ENCODE data around the gene ARHGAP26.
A peak's percentile ranks its signal among the peaks of the same experiment; 100 is the strongest.
"Not testable (repeated sequence)": the region's sequence is repeated elsewhere in the genome, so short reads cannot be mapped to it uniquely, and the experiment has no call there.

ARHGAP26 gene

DNA sequence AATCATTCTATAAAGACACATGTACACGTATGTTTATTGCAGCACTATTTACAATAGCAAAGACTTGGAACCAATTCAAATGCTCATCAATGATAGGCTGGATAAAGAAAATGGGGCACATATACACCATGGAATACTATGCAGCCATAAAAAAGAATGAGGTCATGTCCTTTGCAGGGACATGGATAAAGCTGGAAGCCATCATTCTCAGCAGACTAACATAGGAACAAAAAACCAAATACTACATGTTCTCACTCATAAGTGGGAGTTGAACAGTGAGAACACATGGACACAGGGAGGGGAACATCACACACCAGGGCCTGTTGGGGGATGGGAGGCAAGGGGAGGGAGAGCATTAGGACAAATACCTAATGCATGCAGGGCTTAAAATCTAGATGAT lies 230.4 kb downstream of the ARHGAP26 start:
- not testable (repeated sequence) for H3K4me3 ChIP-seq (ENCODE audit: low read length); H3K9ac ChIP-seq (ENCODE audit: low read depth, low read length); H3K9me3 ChIP-seq (replicated peaks; ENCODE audit: low read length); H3K36me3 ChIP-seq (ENCODE audit: insufficient read depth, low read length); H3K27me3 ChIP-seq (ENCODE audit: control insufficient read depth, insufficient read depth, low read length); H3K4me2 ChIP-seq (ENCODE audit: low read length)
- peaks cover 23% of the 10 kb centered on the region for H3K4me1 ChIP-seq (ENCODE audit: control insufficient read depth, insufficient read depth, low read length)

DNA sequence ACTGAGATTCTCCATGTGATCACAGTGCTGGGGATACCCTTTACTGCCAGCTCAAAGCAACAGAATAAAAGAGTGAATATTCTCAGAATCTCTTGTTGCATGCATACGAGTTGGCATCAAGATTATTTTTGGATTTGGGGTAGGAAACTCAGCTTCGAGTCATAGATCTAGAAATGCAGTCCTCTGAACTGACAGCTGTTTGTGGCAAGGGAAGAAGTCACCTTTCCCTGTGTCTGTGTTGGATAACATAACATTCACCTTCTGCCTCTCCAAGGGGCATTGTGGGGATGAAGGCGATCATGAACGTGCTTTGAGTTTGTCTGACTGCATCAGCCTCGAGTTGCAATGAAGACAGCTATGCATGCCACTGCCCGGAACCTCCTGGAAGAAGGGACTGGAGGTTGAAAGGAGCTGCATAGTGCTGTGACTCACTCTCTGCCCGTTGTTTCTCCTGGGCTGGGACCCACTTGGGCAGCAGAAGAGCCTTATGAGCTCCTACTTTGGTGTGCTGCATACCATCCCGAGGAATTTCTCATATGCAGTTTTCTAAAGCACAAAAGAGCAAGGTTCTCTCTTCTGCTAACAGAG lies 231.7 kb downstream of the ARHGAP26 start:
- H3K4me1 ChIP-seq (ENCODE audit: control insufficient read depth, insufficient read depth, low read length), result peaks cover 23% of the 10 kb centered on the region
- no peak overlapping the region for H3K4me3 ChIP-seq (ENCODE audit: low read length)
- H3K36me3 ChIP-seq (ENCODE audit: insufficient read depth, low read length), result no peaks in the 10 kb centered on the region
- peak overlapping the region; percentile 41 for H3K4me2 ChIP-seq (ENCODE audit: low read length)
- no peaks in the 10 kb centered on the region for H3K27me3 ChIP-seq (ENCODE audit: control insufficient read depth, insufficient read depth, low read length)
- no peaks in the 10 kb centered on the region for H3K9me3 ChIP-seq (replicated peaks; ENCODE audit: low read length)
- H3K9ac ChIP-seq (ENCODE audit: low read depth, low read length), result no peak overlapping the region

DNA sequence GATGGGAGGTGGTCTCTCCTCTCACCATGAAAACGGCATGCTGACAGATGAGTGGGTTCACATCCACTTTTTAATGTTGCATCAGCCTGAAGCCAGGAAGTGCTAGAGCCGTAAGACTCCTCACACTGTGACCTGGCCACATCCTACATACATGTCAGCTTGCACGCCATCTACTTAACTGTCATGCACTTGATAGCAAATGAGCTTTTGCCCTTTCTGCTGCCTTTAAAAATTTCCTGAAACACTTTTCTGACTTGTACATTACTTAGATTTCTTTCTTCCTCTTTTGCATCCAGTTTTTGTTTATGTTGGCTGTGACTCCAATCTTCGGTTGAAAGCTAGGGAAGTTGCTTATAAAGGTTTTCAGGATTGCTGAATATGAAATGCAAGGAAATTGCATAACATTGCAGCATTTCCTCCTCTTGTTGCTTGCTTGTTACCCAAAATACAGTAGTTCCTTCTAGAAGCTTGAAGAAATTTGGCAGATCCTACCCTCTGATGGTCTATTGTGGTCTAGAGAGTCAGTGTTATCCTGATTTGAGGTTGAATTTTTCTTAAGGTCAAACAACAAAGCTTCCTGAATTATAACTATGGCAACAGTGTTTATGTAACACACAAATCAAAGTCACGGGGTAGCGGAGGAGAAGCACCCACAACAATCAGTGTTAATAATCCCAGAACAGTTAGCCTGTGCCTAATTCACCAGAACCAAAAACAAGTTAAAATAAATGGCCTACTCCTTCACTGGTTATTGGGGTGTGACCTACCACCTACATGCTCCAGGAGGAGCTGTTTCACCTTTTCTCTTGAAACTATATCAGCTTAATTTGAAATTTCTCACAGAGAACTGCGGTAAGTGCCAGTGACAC lies 232.5 kb downstream of the ARHGAP26 start:
- Histone ChIP-seq H3K4me3 (ENCODE audit: low read length) (peak overlapping the region; percentile 8), H3K4me2 (ENCODE audit: low read length) (peak overlapping the region; percentile 55), H3K36me3 (ENCODE audit: insufficient read depth, low read length) (no peaks in the 10 kb centered on the region), H3K9me3 (replicated peaks; ENCODE audit: low read length) (no peaks in the 10 kb centered on the region), H3K9ac (ENCODE audit: low read depth, low read length) (peak overlapping the region; percentile 37), H3K27me3 (ENCODE audit: control insufficient read depth, insufficient read depth, low read length) (no peaks in the 10 kb centered on the region), H3K4me1 (ENCODE audit: control insufficient read depth, insufficient read depth, low read length) (peaks cover 23% of the 10 kb centered on the region)

DNA sequence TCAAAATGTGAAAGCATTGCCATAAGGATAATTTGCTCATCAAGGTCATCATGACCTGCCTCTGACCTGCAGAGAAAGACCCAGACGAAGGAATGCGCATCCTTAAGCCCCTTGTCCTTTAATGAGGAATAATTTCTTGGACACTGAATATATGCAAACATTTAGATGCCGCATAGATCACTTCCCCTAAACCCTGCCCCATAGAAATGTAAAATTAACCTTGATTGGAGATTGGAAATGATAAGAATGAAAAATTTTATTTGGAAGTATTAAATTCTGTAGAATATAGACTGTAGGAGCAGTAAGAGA lies 233.1 kb downstream of the ARHGAP26 start:
- Histone ChIP-seq H3K4me3 (ENCODE audit: low read length) (no peak overlapping the region), H3K4me2 (ENCODE audit: low read length) (peak overlapping the region; percentile 55), H3K4me1 (ENCODE audit: control insufficient read depth, insufficient read depth, low read length) (peaks cover 25% of the 10 kb centered on the region), H3K36me3 (ENCODE audit: insufficient read depth, low read length) (no peaks in the 10 kb centered on the region), H3K9me3 (replicated peaks; ENCODE audit: low read length) (no peaks in the 10 kb centered on the region), H3K27me3 (ENCODE audit: control insufficient read depth, insufficient read depth, low read length) (no peaks in the 10 kb centered on the region), H3K9ac (ENCODE audit: low read depth, low read length) (peak overlapping the region; percentile 37)

DNA sequence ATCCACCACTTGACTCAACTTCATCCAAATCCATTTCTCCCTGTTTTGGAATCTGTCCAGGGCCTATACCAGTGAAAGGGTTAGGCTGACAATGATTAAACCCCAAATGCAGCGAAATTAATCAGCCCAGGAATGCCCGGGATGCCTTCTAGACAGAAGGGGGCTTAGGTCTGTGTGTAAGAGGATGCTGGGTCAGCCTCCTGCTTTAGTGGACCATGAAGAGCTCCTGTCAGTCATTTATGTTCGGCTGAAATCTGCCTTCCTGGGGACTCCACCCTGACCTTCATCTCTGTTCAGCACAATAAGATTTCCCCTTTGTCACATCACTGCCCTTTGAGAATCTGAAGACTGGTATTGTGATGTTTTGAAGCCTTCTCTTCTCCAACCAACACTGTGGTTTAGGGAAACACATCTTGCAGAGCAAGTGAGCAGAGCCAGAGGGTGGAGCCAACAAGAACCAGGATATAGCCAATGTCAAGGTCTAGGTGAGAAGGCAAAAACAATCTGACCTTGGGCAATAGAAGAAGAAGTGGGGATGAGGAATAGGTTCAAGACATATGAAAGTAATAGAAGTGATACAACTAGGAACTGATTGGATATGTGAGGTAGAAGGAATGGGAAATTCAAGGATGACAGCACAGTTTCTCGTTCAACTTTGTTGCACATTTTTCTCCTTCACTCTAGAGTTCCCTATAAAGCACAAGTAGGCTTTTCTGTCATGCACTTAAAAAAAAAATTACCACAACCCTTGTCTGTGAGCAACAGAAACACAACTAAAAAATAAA lies 234.4 kb downstream of the ARHGAP26 start:
- no peak overlapping the region for H3K9ac ChIP-seq (ENCODE audit: low read depth, low read length)
- H3K9me3 ChIP-seq (replicated peaks; ENCODE audit: low read length), result no peaks in the 10 kb centered on the region
- no peaks in the 10 kb centered on the region for H3K27me3 ChIP-seq (ENCODE audit: control insufficient read depth, insufficient read depth, low read length)
- H3K4me1 ChIP-seq (ENCODE audit: control insufficient read depth, insufficient read depth, low read length), result peaks cover 37% of the 10 kb centered on the region
- H3K4me3 ChIP-seq (ENCODE audit: low read length), result no peak overlapping the region
- H3K36me3 ChIP-seq (ENCODE audit: insufficient read depth, low read length), result no peaks in the 10 kb centered on the region
- no peak overlapping the region for H3K4me2 ChIP-seq (ENCODE audit: low read length)

DNA sequence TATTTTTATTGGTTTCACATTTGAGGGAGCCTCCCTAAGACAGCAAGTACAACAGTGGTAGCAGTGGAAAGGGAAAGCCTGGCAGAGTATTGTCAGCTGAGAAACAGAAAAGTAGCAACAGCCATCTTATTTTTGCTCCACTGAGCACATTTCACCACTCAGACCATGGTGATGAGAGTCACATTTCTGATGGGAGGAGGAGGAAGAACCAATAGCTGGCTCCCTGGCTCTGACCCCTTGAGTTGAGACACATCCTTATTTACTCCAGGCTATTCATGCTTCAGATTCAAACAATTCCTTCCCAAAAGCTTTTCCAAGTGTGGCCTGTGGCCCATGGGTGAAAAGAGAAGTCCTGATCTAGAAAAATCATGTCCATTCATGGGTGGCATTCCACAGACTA lies 236.3 kb downstream of the ARHGAP26 start:
- Histone ChIP-seq H3K9ac (ENCODE audit: low read depth, low read length) (no peak overlapping the region), H3K27me3 (ENCODE audit: control insufficient read depth, insufficient read depth, low read length) (no peaks in the 10 kb centered on the region), H3K4me2 (ENCODE audit: low read length) (no peak overlapping the region), H3K4me1 (ENCODE audit: control insufficient read depth, insufficient read depth, low read length) (peaks cover 40% of the 10 kb centered on the region), H3K9me3 (replicated peaks; ENCODE audit: low read length) (no peaks in the 10 kb centered on the region), H3K4me3 (ENCODE audit: low read length) (no peak overlapping the region), H3K36me3 (ENCODE audit: insufficient read depth, low read length) (no peaks in the 10 kb centered on the region)

DNA sequence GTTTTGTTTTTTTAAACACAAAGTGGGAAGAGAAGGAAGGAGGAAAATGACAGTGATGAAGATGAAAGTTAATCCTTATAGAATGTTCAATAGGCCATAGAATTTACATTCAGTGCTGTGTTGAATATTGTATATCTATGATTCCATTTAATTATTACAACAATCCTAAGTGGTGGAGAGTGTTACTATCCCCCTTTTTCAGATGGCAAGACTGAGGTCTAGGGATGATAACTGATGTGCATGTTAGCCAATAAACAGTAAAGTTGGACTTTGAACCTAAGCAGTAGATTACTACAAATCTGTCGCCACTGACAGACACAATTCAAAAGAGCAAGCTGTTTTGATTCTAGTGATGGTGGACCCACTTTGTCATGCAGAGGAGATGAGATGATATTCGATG lies 237.9 kb downstream of the ARHGAP26 start:
- Histone ChIP-seq H3K4me2 (ENCODE audit: low read length) (no peak overlapping the region), H3K4me1 (ENCODE audit: control insufficient read depth, insufficient read depth, low read length) (peaks cover 24% of the 10 kb centered on the region), H3K9ac (ENCODE audit: low read depth, low read length) (peak overlapping the region; percentile 50), H3K4me3 (ENCODE audit: low read length) (no peak overlapping the region), H3K9me3 (replicated peaks; ENCODE audit: low read length) (no peaks in the 10 kb centered on the region), H3K27me3 (ENCODE audit: control insufficient read depth, insufficient read depth, low read length) (no peaks in the 10 kb centered on the region), H3K36me3 (ENCODE audit: insufficient read depth, low read length) (no peaks in the 10 kb centered on the region)

DNA sequence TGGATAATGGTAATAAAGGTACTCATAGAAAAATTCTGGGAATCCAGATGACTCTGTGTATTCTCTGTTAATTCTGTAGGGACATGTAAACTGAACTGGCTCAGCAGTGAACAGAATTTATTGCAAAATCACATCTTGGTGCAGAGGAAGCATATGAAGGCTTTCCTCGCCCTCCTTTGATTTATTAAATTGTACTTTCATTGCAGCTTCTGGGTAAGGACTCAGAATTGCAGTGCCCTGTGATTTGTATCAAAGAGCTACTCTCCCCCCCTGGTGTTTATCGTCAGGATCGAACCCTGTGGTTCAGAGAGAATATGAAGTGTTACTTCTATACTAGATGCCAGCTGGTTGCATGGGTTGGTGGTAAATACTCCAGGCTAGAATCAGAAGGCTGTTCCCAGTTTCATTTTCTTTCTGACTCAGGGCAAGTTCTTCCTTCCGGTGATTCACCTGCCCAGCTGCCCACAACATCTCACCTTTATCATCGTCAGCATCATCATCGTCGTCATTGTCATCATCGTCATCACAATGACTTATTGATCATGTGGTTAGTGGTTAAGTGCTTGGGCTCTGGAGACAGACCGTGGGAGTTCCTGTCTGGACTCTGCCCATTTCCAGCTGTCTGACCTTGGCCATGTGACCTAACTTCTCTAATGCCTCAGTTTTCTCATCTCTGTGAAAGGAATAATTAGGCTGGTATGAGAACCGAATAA lies 238.8 kb downstream of the ARHGAP26 start:
- Histone ChIP-seq H3K9me3 (replicated peaks; ENCODE audit: low read length) (no peaks in the 10 kb centered on the region), H3K36me3 (ENCODE audit: insufficient read depth, low read length) (no peaks in the 10 kb centered on the region), H3K4me2 (ENCODE audit: low read length) (peak overlapping the region; percentile 49), H3K4me3 (ENCODE audit: low read length) (peak overlapping the region; percentile 5), H3K27me3 (ENCODE audit: control insufficient read depth, insufficient read depth, low read length) (no peaks in the 10 kb centered on the region), H3K9ac (ENCODE audit: low read depth, low read length) (peak overlapping the region; percentile 50), H3K4me1 (ENCODE audit: control insufficient read depth, insufficient read depth, low read length) (peaks cover 20% of the 10 kb centered on the region)

DNA sequence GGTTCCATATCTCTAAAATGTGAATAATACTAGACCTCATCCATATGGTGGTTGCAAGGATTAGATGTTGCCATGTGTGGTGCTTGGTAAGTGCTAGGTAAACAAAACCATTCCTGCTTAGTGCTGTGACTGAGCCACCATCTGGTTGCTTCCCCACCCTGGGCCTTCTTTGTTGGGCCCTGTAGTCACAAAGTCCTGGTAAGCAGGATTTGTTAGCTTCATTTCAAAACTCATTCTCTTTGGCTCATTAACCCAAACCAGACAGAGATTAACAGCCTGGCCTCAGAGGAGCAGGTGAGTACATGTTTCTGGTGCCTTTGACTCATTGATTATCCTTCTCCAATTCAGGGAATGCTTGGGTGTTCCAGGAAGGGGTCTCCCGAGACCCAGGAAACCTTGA lies 240.2 kb downstream of the ARHGAP26 start:
- peaks cover 20% of the 10 kb centered on the region for H3K4me1 ChIP-seq (ENCODE audit: control insufficient read depth, insufficient read depth, low read length)
- no peak overlapping the region for H3K4me2 ChIP-seq (ENCODE audit: low read length)
- no peaks in the 10 kb centered on the region for H3K36me3 ChIP-seq (ENCODE audit: insufficient read depth, low read length)
- no peaks in the 10 kb centered on the region for H3K27me3 ChIP-seq (ENCODE audit: control insufficient read depth, insufficient read depth, low read length)
- H3K4me3 ChIP-seq (ENCODE audit: low read length), result no peak overlapping the region
- H3K9me3 ChIP-seq (replicated peaks; ENCODE audit: low read length), result no peaks in the 10 kb centered on the region
- no peak overlapping the region for H3K9ac ChIP-seq (ENCODE audit: low read depth, low read length)

- Histone ChIP-seq H3K27me3 (ENCODE audit: control insufficient read depth, insufficient read depth, low read length) (no peaks in the 10 kb centered on the region), H3K4me1 (ENCODE audit: control insufficient read depth, insufficient read depth, low read length) (peaks cover 20% of the 10 kb centered on the region), H3K36me3 (ENCODE audit: insufficient read depth, low read length) (no peaks in the 10 kb centered on the region), H3K9ac (ENCODE audit: low read depth, low read length) (no peak overlapping the region), H3K4me2 (ENCODE audit: low read length) (no peak overlapping the region), H3K4me3 (ENCODE audit: low read length) (no peak overlapping the region), H3K9me3 (replicated peaks; ENCODE audit: low read length) (no peaks in the 10 kb centered on the region)
These were observed 241.4 kb downstream of the ARHGAP26 start for GRCh38 chr5:143011585-143011984.

DNA sequence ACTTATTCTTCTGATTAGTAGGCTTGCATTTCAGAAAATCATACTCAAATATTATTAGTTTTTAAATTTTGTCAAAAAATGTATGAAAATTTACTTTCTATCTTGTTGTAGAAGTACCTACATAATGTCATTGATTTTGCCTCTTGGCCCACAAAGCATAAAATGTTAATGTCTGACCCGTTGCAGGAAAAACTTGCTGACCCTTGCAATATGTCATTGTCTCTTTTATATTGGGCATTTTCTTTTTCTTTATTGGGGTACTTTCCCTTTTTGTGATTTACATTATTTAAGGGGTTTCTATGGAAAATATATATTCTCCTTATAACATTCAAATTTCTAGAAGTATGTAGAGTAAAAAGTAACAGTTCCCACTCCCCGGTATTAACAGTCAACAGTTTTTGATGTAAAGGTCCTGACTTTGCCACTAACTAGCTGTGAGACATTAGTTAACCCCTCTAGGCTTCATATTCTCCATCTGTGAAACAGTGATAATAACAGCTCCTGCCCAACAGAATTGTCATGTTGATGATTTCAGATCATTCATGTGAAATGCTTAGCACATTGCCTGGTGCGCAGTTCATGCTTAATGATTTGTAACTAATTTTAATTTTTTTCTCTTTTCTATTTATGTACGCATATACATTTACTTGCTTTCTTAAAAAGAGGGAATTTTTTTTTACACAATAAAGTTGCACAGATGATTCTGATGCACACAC lies 243.2 kb downstream of the ARHGAP26 start:
- Histone ChIP-seq H3K27me3 (ENCODE audit: control insufficient read depth, insufficient read depth, low read length) (no peaks in the 10 kb centered on the region), H3K36me3 (ENCODE audit: insufficient read depth, low read length) (no peaks in the 10 kb centered on the region), H3K4me1 (ENCODE audit: control insufficient read depth, insufficient read depth, low read length) (peaks cover 18% of the 10 kb centered on the region), H3K4me3 (ENCODE audit: low read length) (no peak overlapping the region), H3K9ac (ENCODE audit: low read depth, low read length) (no peak overlapping the region), H3K4me2 (ENCODE audit: low read length) (no peak overlapping the region), H3K9me3 (replicated peaks; ENCODE audit: low read length) (no peaks in the 10 kb centered on the region)
